GM12873 (cell line): ENCODE results near the gene POT1.

Experiments used
- CTCF ChIP-seq: IDR thresholded peaks from 2 replicates; pipeline ENCODE4 v1.5.1; 2012; ENCODE audit warnings: low read depth, mild to moderate bottlenecking, moderate library complexity, low read length, control low read depth; ENCODE audit not compliant: insufficient read depth; ENCODE audit errors: missing control alignments

POT1 gene

GRCh38 chr7:124879103-124879502 lies 50.5 kb downstream of the POT1 start:
- no peak for TF ChIP-seq CTCF

- TF ChIP-seq CTCF, result no peak
These were observed 54.9 kb downstream of the POT1 start for GRCh38 chr7:124874644-124875163.

- no peak for TF ChIP-seq CTCF
These were observed 71.9 kb downstream of the POT1 start for GRCh38 chr7:124857672-124858235.

- peak; percentile 56 for TF ChIP-seq CTCF
These were observed 73.2 kb downstream of the POT1 start for GRCh38 chr7:124856299-124856888.

GRCh38 chr7:124843336-124843735 lies 86.3 kb downstream of the POT1 start:
- no peak for TF ChIP-seq CTCF

- TF ChIP-seq CTCF, result no peak
These were observed 89.2 kb downstream of the POT1 start for GRCh38 chr7:124840435-124840834.

- no peak for TF ChIP-seq CTCF
These were observed 89.9 kb downstream of the POT1 start for GRCh38 chr7:124839687-124840086.
